KOPT-K1 (cell line): Measurements from ENCODE around the gene DLGAP1.
"Not testable (repeated sequence)": the region's sequence is repeated elsewhere in the genome, so short reads cannot be mapped to it uniquely, and the experiment has no call there.

Experiments
- H3K27ac ChIP-seq: fragments of 200-600 bp; sonication (generic); 2 replicates; pipeline ENCODE4 v1.5.1; 2016; ENCODE audit warnings: antibody characterized with exemption, mild to moderate bottlenecking, low read depth, low read length; ENCODE audit not compliant: poor library complexity, severe bottlenecking
- H3K36me3 ChIP-seq: fragments of 200-600 bp; sonication (generic); 2 replicates; pipeline ENCODE4 v1.5.1; 2017; ENCODE audit warnings: antibody characterized with exemption, mild to moderate bottlenecking, low read length, moderate library complexity; ENCODE audit not compliant: insufficient read depth
- H3K9me3 ChIP-seq: fragments of 200-600 bp; sonication (generic); 2 replicates; pipeline ENCODE4 v1.5.1; 2017; ENCODE audit warnings: antibody characterized with exemption, low read length, mild to moderate bottlenecking; ENCODE audit not compliant: insufficient read depth, poor library complexity, severe bottlenecking

Gene DLGAP1

GRCh38 chr18:3710712-3711301 is 744.3 kb downstream of the DLGAP1 start:
- Histone ChIP-seq H3K27ac (no peak overlapping the region), H3K9me3 (no peaks in the 10 kb centered on the region), H3K36me3 (no peaks in the 10 kb centered on the region)

DNA sequence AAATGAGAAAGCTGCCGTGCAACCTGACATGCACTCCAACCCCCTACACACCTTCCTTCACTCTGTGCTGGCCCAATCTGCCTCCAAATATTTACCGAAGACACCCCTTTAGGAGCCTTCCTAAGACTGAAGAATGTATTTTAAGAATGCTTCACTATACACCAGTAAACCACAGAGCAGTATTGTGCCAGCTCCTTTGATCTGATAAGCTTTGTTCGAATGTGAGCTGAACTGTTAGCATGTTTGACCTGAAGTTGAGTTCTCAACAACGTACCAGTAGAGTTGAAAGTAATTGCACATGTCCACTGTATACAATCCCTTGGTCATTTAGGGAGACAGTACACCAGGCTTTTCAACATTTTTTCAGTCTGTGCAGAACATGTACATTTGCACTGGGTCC is 745.9 kb downstream of the DLGAP1 start:
- no peaks in the 10 kb centered on the region for H3K9me3 ChIP-seq
- no peaks in the 10 kb centered on the region for H3K36me3 ChIP-seq
- peak overlapping the region; percentile 66 for H3K27ac ChIP-seq

- H3K9me3 ChIP-seq, result no peaks in the 10 kb centered on the region
- H3K27ac ChIP-seq, result no peak overlapping the region
- H3K36me3 ChIP-seq, result no peaks in the 10 kb centered on the region
Measured at GRCh38 chr18:3706279-3707097, 748.6 kb downstream of the DLGAP1 start.

DNA sequence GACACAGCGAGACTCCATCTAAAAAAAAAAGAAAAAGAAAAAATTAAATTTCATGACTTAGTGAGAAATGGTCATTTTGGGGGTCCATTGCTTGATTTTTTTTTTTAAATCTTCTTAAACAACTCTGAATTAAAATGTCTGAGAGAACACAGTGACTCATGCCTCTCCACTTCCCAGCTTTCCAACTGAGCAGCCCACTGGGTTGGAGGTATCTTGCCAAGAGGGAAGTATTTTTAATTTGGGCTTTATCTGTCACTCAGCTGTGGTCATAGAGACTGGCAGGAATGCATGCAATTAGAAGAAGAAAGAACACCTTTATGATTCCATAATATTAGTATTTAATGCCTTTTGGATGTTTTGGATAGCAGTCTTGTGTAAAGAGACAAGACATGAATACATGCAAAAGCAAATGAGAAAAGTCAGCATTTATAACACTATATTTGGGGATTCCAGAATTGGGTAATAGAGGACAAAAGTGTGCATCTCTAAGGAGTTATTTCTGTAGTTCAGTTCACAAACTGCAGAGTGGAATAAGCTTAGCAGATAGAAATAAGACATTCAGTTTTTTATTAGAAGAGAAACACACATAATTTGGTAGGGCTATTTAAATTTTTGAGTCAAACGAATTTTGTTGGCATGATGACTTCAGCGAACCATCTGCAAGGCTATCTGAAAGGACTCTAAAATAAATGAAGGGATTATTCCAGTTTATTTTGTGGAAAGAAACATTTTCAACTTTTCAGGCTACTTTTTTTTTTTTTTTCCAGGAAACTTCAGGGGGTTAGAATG is 750.4 kb downstream of the DLGAP1 start:
- Histone ChIP-seq H3K36me3 (no peaks in the 10 kb centered on the region), H3K27ac (no peak overlapping the region), H3K9me3 (no peaks in the 10 kb centered on the region)

GRCh38 chr18:3703732-3704176 is 751.4 kb downstream of the DLGAP1 start:
- Histone ChIP-seq H3K9me3 (no peaks in the 10 kb centered on the region), H3K27ac (no peak overlapping the region), H3K36me3 (no peaks in the 10 kb centered on the region)

- not testable (repeated sequence) for H3K27ac ChIP-seq, H3K9me3 ChIP-seq, H3K36me3 ChIP-seq
Measured at GRCh38 chr18:3699707-3700567, 755.2 kb downstream of the DLGAP1 start.

DNA sequence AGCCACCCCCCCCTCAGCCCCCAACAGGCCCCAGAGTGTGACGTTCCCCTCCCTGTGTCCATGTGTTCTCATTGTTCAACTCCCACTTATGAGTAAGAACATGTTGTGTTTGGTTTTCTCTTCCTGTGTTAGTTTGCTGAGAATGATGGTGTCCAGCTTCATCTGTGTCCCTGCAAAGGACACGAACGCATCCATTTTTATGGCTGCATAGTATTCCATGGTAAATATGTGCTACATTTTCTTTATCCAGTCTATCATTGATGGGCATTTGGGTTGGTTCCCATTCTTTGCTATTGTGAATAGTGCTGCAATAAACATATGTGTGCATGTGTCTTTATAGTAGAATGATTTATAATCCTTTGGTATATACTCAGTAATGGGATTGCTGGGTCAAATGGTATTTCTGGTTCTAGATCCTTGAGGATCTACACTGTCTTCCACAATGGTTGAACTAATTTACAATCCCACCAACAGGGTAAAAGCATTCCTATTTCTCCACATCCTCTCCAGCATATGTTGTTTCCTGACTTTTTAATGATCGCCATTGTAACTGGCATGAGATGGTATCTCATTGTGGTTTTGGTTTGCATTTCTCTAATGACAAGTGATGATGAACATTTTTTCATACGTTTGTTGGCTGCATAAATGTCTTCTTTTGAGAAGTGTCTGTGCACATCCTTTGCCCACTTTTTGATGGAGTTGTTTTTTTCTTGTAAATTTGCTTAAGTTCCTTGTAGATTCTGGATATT is 760.9 kb downstream of the DLGAP1 start:
- H3K27ac ChIP-seq, H3K9me3 ChIP-seq, H3K36me3 ChIP-seq: not testable (repeated sequence)

- no peak overlapping the region for H3K27ac ChIP-seq
- no peaks in the 10 kb centered on the region for H3K36me3 ChIP-seq
Measured at GRCh38 chr18:3693410-3693809, 761.7 kb downstream of the DLGAP1 start.

GRCh38 chr18:3692691-3693090 is 762.4 kb downstream of the DLGAP1 start:
- H3K36me3 ChIP-seq, result no peaks in the 10 kb centered on the region
- H3K27ac ChIP-seq, result no peak overlapping the region
- no peaks in the 10 kb centered on the region for H3K9me3 ChIP-seq

More at GRCh38 chr18:3693410-3693809, 761.7 kb downstream of the DLGAP1 start:
- H3K9me3 ChIP-seq, result no peaks in the 10 kb centered on the region

DNA sequence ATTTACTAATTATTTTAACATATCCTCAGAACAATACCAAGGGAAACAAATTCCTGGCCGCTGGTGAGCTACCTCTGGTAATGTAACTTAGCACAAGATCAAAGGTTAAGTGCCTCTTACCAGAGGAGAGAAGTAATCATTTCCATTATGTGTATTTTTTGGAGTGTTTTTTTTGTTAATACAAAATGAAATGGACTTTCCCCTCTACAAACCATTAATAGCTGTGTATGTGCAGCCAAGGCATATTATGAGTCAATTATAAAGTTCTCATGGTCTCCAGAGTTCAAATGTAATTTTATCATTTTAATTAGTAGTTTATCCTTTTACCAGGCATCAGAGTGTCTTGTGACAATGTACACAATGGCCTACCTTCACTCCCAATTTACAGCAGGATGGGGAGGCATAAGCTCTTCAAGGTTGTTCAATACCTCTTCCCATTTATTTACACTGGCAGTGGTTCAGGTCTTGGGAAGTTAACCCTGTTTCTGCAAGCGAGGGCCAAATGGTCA is 762.9 kb downstream of the DLGAP1 start:
- Histone ChIP-seq H3K36me3 (no peaks in the 10 kb centered on the region), H3K9me3 (no peaks in the 10 kb centered on the region), H3K27ac (no peak overlapping the region)

DNA sequence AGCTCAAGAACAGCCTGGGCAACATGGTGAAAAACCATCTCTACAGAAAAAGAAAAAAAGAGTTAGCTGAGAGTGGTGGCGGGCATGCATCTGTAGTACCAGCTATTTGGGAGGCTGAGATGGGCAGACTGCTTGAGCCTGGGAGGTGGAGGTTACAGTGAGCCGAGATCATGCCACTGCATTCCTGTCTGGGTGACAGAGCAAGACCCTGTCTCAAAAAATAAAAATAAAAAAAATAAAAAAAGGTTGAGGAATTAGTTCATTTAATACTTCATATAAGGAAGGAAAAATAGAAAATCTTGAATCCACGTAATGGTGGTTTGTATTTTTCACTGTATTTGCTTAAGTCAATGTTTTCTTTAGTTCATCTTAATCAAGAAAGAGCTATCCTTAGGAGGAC is 763.4 kb downstream of the DLGAP1 start:
- H3K9me3 ChIP-seq, result no peaks in the 10 kb centered on the region
- no peak overlapping the region for H3K27ac ChIP-seq
- no peaks in the 10 kb centered on the region for H3K36me3 ChIP-seq

- no peaks in the 10 kb centered on the region for H3K36me3 ChIP-seq
- no peak overlapping the region for H3K27ac ChIP-seq
- H3K9me3 ChIP-seq, result no peaks in the 10 kb centered on the region
Measured at GRCh38 chr18:3690764-3691066, 764.4 kb downstream of the DLGAP1 start.

- Histone ChIP-seq H3K27ac (no peak overlapping the region), H3K9me3 (no peaks in the 10 kb centered on the region), H3K36me3 (no peaks in the 10 kb centered on the region)
Measured at GRCh38 chr18:3689986-3690763, 764.9 kb downstream of the DLGAP1 start.
